Left ventricle myocardium inferior (tissue), 1 donor: ENCODE measurements around the gene ZNF532. TPM values are rescaled to one million over a fixed set of nuclear protein-coding genes. Genes with fewer than 3 reads are reported as not detected.

ENCODE experiments used
- DNase-seq: peaks from one replicate; pipeline ENCODE4 v3.0.0-alpha.2; 2020
- H3K27ac ChIP-seq: fragments of 200-600 bp; replicated peaks from 2 replicates; pipeline ENCODE4 v1.8.0; 2021
- H3K27me3 ChIP-seq: fragments of 200-600 bp; 2 replicates; pipeline ENCODE4 v1.8.0; 2021; ENCODE audit warnings: low read depth
- H3K36me3 ChIP-seq: fragments of 200-600 bp; 2 replicates; pipeline ENCODE4 v1.8.0; 2021
- H3K4me1 ChIP-seq: fragments of 200-600 bp; 2 replicates; pipeline ENCODE4 v1.8.0; 2021
- H3K4me3 ChIP-seq: fragments of 200-600 bp; 2 replicates; pipeline ENCODE4 v1.8.0; 2021; ENCODE audit warnings: mild to moderate bottlenecking, moderate library complexity
- H3K9me3 ChIP-seq: fragments of 200-600 bp; replicated peaks from 2 replicates; pipeline ENCODE4 v1.8.0; 2021
- intact Hi-C: fragments of 100-400 bp; cut with micrococcal nuclease; formaldehyde crosslinking; loops from one replicate; pipeline ENCODE4 v1.11.0; 2022
- total RNA-seq: library from RNA; stranded (reverse); fragmentation: NEBNext Ultra II Directional; extraction: Animal tissue kit (Norgen Biotek cat#: 25700); gene quantifications from one replicate; pipeline ENCODE4 v1.2.1, GENCODE V29; 2021
- TF ChIP-seq, protein P1 (sequence below): fragments of 200-600 bp; IDR thresholded peaks from 2 replicates; pipeline ENCODE4 v1.8.0; 2021; ENCODE audit warnings: antibody characterized with exemption, mild to moderate bottlenecking, borderline replicate concordance
- donor health status: DM: no; HTN: yes; CAD: no; lungs with severe emphysema.

ZNF532 gene
- total RNA-seq, 1 donor from 2014 or later, result 59.3 TPM

GRCh38 chr18:58962336-58962735, 97.7 kb downstream of the ZNF532 start:
- no peaks in the 10 kb centered on the region for H3K9me3 ChIP-seq
- intact Hi-C loops, result no loop called here
- peaks cover 46% of the 10 kb centered on the region for H3K4me1 ChIP-seq
- H3K4me3 ChIP-seq, result no peak overlapping the region
- H3K27ac ChIP-seq, result no peak overlapping the region
- H3K36me3 ChIP-seq, result peaks cover 30% of the 10 kb centered on the region
- no peak for DNase-seq
- TF ChIP-seq, protein P1, sequence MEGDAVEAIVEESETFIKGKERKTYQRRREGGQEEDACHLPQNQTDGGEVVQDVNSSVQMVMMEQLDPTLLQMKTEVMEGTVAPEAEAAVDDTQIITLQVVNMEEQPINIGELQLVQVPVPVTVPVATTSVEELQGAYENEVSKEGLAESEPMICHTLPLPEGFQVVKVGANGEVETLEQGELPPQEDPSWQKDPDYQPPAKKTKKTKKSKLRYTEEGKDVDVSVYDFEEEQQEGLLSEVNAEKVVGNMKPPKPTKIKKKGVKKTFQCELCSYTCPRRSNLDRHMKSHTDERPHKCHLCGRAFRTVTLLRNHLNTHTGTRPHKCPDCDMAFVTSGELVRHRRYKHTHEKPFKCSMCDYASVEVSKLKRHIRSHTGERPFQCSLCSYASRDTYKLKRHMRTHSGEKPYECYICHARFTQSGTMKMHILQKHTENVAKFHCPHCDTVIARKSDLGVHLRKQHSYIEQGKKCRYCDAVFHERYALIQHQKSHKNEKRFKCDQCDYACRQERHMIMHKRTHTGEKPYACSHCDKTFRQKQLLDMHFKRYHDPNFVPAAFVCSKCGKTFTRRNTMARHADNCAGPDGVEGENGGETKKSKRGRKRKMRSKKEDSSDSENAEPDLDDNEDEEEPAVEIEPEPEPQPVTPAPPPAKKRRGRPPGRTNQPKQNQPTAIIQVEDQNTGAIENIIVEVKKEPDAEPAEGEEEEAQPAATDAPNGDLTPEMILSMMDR, result no peak
- no peaks in the 10 kb centered on the region for H3K27me3 ChIP-seq

- no peak for DNase-seq
- H3K4me3 ChIP-seq, result no peak overlapping the region
- intact Hi-C loops, result no loop called here
- H3K27ac ChIP-seq, result peak overlapping the region; percentile 59
- H3K36me3 ChIP-seq, result peaks cover 20% of the 10 kb centered on the region
- H3K27me3 ChIP-seq, result no peaks in the 10 kb centered on the region
- H3K9me3 ChIP-seq, result no peaks in the 10 kb centered on the region
- peaks cover 56% of the 10 kb centered on the region for H3K4me1 ChIP-seq
- TF ChIP-seq, protein P1, result no peak
Measured at GRCh38 chr18:58965291-58966004, 100.8 kb downstream of the ZNF532 start.

- intact Hi-C loops, result no loop called here
- TF ChIP-seq, protein P1, result no peak
- H3K4me1 ChIP-seq, result peaks cover 49% of the 10 kb centered on the region
- H3K9me3 ChIP-seq, result no peaks in the 10 kb centered on the region
- H3K4me3 ChIP-seq, result no peak overlapping the region
- no peaks in the 10 kb centered on the region for H3K27me3 ChIP-seq
- DNase-seq, result no peak
- H3K27ac ChIP-seq, result peak overlapping the region; percentile 59
- peaks cover 16% of the 10 kb centered on the region for H3K36me3 ChIP-seq
Measured at GRCh38 chr18:58966005-58966677, 101.5 kb downstream of the ZNF532 start.

DNA sequence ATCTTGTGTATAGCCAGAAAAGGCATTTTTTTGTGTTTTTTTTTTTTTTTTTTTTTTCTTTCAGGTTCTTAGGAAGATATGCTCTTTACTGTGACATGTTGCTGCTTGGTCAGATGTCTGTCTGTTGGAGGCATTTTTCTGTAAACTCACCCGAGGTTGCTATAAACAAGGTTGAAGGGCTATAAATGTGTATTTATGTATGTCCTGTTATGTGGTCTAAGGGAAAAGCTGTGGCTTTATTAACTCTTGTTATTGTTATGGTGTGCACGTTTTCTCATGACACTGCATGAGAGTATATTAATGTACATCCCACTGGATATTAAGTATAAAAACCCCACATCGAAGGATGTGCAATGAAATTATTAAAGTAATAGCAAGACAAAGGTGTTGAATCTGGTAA, 102.0 kb downstream of the ZNF532 start:
- TF ChIP-seq, protein P1, result no peak
- peaks cover 13% of the 10 kb centered on the region for H3K36me3 ChIP-seq

DNA sequence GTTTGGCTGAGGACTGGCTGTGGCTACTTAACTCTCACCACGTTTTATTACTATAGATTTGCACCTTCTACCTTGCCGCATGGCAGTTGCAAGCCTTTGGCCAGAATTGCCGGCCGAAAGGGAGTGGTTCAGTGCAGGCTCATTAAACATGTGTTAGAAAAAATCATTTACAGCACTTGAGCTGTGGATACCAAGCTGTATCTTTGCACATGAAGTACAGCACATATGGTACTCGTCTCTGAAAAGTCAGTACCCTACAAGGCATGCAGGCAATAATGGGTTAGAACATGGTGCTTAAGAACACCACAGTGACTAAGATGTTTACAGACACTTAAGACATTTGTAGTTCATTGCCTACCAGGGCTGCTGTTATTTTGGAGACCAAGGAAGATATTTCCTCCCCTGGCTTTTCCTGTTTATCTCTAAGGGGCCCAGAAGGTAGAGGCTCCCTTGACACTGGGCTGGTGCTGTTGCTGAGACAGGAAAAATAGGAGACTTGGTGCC, 103.1 kb downstream of the ZNF532 start:
- H3K27ac ChIP-seq, result peak overlapping the region; percentile 59
- no peaks in the 10 kb centered on the region for H3K27me3 ChIP-seq
- no peaks in the 10 kb centered on the region for H3K9me3 ChIP-seq
- TF ChIP-seq, protein P1, result no peak
- H3K36me3 ChIP-seq, result peaks cover 6% of the 10 kb centered on the region
- intact Hi-C loops, result no loop called here
- H3K4me3 ChIP-seq, result no peak overlapping the region
- peaks cover 54% of the 10 kb centered on the region for H3K4me1 ChIP-seq
- no peak for DNase-seq

More for the DNA sequence above, 102.0 kb downstream of the ZNF532 start:
- Histone ChIP-seq H3K4me3 (no peak overlapping the region), H3K9me3 (no peaks in the 10 kb centered on the region), H3K27me3 (no peaks in the 10 kb centered on the region), H3K4me1 (peaks cover 44% of the 10 kb centered on the region), H3K27ac (peak overlapping the region; percentile 59)
- no peak for DNase-seq
- intact Hi-C loops, result no loop called here
